Ovary (tissue), 3 donors: Measurements from ENCODE around the gene SCLT1.

Source experiments
- CTCF ChIP-seq, 3 donors: fragments of 450-650 bp in 2 of 3; fragments of 200-600 bp in 1 of 3; IDR thresholded peaks; one replicate each; pipeline versions ENCODE4 v1.5.1 to v1.8.0; 2016 to 2022; ENCODE audit warnings: antibody characterized with exemption in 3 of 3, mild to moderate bottlenecking in 1 of 3
- POLR2A ChIP-seq: fragments of 450-650 bp; IDR thresholded peaks from one replicate; pipeline ENCODE4 v1.6.1; 2017; ENCODE audit warnings: antibody characterized with exemption, mild to moderate bottlenecking, moderate library complexity
- donor health status: DM: no; HTN: no; CAD: no.

- no peak for TF ChIP-seq POLR2A
- no peak for TF ChIP-seq CTCF (IDR thresholded peaks at IDR 0.05)
Observed at GRCh38 chr4:129138810-129139496, 45.6 kb upstream of the SCLT1 start.
